D341Med (cell line): ENCODE results near the gene TIMP1.

ENCODE experiments used
- DNase-seq: peaks from one replicate; pipeline ENCODE4 v3.0.0; 2012; ENCODE audit warnings: low spot score

TIMP1 gene

GRCh38 chrX:47634871-47635575, 52.8 kb downstream of the TIMP1 start:
- no peak for DNase-seq
